NCI-H69 (cell line): ENCODE measurements around the gene TUFT1.

Experiments
- DNase-seq: peaks from one replicate; lab custom pipeline; 2025; lab: John Stamatoyannopoulos, UW

Gene TUFT1

DNA sequence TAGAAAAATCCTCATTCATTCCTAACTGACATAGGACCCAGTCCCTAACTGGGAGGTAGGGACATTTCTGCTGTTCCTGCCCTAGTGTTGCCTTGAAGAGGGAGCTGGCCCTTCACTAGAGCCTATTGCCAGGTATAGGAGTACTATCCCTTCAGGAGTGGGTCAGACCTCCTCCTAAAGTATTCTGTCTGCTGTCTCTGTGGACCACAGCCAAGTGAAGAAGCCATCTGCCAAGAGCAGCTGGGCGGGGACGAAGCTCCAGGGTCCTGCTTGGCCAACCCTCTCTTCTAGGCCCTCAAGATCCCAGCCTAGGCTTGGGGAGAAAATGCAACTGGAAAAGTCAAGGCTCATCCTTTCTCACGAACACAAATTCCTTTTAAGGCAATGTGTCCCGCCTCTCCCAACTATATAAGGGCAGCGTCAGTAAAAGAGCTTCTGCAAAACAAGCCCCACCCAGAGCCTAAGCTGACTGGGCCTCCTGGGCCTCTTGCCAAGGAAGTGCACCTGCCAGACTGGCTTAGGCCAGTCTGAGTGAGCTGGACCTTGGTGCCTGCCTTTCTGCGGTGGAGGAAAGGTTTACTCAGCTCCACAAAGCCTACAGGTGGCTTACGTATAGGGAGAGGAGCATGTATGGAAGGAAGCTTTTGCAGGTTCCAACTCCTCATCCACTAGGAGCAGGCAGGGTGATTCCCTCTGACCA is 638 bp upstream of the TUFT1 start:
- DNase-seq = peak; percentile 98

DNA sequence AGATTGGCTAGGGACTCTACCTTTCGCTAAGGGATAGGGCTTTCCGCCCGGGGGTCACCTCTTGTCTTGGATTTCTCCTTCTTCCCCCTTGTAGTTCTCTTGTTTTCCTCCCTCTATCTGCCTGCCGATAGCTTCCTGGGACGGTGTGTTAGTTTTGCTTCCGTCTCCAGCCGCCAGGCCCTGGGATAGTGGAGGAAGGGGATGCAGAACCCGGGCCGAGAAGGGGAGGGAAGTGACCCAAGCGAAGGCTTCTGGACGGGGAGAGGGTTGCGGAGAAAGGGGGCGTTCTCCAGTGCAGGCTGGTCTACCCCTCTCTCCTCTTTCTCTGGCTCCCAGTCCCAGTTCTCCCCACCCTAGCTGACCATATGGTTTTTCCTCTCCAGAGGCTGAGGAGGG is 871 bp downstream of the TUFT1 start:
- peak; percentile 60 for DNase-seq

DNA sequence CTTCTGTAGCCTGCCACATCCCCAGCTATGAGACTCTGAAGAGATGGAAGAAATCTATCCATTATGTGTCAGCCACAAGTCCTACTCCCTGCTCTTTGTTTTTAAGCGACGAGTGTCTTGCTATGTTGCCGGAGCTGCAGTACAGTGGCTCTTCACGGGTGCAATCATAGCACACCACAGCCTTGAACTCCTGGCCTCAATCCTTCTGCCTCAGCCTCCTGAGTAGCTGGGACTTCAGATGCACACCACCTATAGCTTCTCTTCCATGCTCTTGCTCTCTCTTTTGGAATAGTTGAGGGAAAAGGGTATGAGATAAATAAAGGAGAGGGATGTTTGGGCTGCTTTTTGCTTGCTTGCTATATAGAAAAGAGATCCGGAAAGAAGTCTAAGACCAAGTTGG is 1.6 kb downstream of the TUFT1 start:
- peak; percentile 16 for DNase-seq

DNA sequence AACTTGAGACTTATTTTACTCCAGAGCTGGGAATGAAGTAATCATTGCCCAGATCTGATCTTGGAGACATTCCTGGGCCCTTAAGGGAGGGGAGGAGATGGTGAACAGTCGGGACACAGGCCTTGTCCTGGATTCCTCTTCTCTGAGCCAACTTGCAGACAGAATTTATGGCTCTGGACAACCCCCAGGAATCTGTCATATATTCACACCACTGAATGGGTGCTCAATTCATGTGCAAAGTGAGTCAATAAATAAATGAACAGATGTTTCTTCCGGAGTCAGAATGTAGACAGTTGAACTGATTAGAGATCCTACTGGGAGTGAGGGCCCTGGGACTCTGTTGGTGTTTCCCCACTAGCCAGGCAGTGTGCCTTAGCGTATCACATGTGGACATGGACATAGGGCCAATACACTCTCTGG is 2.6 kb downstream of the TUFT1 start:
- peak; percentile 96 for DNase-seq

DNA sequence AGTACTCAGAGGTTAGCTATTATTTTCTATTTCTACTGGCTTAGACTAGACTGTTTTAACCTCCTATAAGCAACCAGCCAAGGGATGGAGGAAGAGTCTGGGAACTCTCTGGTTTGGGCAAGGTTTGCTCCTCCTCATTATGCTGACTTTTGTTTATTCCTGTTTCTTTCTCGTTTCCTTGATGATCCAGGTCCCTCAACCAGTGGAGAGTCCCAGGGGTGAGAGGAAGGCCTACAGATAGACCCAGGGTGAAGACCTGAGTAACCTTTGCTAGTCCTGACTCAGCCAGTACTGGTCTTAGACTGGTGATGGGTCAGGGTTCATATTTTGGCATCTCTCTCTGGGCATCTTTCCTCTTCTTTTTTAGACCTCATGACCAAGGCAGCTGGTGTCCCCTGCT is 5.4 kb downstream of the TUFT1 start:
- no peak for DNase-seq

DNA sequence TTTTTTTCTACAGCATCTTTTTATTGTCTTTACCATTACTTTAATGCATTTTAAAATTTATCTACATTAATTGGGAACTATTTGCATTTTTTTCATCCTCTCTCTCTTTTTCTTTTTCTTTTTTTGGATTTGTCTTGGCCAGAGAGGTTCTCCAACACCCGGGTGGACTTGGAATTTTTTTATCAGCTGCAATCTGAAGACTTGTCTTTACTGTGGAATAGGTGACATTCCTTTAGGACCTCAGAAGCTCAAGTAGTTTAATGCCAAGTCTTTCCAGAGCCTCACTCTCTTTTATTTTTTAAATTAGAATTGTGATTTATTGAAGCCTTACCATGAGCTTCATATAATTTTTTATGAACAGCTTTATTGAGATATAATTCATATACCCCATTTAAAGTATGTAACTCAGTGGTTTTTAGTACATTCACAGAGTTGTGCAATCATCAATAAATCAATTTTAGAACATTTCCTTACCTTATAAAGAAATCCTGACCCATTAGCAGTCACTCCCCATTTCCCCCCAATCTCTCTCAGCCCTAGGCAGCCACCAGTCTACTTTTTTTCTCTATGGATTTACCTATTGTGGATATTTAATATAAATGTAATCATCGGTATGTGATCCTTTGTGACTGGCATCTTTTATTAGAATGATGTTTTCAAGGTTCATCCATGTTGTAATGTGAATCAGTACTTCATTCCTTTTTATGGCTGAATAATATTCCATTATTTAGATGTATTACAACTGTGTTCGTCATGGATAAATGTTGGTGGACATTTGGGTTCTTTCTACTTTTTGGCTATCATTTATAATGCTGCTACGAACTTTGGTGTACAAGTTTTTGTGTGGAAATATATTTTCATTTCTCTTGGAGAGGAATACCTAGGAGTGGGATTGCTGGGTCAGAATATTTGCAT is 6.2 kb downstream of the TUFT1 start:
- DNase-seq = no peak

DNA sequence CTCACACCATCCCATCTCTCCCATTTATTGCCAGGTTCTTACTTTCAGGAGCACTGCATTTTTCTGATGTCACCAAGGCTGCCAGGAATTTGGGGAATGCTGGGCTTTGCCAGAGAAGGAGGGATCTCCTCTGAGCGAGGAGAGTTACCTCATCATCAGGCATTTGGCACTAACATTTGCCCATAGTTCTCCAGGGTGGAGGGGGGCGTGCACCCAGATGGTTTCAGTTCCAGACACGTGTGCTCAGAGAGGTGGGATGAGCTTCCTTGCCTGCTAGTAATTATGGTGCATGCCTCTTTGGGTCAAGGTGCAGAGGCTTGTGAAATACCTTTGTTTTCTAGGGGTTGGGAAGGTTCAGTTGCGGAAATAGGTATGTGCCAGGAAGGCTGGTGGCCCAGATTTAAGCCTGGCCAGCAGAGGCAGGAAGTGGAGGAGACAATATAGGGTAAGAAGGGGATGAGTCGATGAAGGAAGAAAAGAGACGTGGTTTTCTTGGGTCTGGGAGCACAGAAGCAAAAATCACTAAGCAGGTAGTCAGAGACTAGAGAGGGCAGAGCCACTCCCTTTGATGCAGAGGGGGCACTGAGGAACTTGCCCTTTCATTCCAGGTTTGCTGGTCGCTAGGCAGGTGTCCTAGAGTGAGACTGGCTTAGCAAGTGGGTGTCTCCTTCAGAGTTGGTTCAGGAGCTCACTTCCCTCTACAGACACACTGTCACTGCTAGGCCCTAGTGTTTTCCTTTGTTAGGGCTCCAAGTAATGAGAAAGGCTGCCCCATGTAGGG is 7.2 kb downstream of the TUFT1 start:
- DNase-seq = peak; percentile 81

DNA sequence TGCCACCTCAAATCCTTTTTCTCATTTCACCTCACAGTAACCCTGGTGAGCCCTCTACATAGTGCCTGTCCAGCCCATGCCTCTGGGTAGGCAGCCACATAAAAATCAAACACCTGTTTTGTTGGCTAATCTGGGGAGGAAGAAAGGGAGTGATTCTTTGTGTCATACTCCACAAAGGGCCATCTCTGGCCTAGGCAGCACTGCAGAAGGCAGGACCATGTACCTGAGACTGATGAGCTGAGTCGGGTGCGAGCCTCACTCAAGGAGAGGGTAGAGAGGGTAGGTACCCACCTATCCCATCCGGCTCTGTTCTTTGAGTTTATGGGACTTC is 7.8 kb downstream of the TUFT1 start:
- DNase-seq = no peak

DNA sequence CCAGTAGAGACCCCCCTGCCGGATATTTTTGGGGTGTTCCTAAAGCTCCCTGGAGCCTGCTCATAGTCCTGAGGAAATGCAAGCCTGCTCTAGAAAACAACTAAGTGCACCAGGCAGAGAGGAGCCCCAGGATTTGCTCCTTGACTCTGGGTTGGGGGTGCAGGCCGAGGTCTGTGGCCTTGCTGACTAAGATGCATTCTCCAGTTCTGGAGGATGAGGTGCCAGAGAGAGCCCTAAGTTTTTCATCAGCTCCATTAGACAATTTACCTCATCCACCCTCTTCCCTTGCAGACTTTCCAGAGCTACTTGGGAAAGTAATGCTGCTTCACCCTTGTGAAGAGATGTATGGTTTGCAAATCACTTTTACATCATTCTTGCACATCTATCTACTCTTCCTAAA is 9.1 kb downstream of the TUFT1 start:
- no peak for DNase-seq

DNA sequence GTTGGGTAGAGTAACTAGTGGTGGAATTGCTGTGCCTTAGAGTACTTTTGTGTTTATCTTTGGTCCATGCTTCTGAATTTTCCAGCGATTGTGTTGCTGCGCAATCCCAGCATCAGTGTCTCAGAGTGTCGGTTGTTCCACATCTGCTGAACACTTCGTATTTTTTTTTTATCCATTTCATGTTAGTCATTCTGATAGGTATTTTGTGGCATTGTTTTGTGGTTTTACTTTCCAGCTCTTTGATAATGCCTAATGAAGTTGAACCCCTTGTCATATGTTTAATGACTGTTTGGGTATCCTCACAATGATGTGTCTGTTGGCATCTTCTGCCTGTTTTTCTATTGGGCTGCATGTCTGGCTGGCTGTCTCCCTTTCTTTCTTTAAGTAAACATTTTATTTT is 13.6 kb downstream of the TUFT1 start:
- DNase-seq = no peak

DNA sequence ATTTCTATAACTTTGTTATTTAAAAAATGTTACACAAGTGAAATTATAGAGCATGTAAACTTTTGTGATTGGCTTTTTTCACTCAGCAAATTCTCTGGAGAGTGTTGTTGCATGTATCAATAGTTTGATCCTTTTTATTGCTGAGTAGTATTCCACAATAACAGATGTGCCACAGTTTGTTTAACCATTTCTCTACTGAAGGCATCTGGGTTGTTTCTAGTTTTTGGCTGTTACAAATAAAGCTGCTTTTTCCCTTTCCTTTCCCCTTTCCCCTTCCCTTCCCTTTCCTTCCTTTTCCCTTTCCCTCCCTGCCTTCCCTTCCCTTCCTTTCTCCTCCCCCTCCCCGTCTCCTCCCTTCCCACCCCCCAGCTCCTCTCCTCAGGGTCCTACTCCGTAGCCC is 15.9 kb downstream of the TUFT1 start:
- DNase-seq = no peak

DNA sequence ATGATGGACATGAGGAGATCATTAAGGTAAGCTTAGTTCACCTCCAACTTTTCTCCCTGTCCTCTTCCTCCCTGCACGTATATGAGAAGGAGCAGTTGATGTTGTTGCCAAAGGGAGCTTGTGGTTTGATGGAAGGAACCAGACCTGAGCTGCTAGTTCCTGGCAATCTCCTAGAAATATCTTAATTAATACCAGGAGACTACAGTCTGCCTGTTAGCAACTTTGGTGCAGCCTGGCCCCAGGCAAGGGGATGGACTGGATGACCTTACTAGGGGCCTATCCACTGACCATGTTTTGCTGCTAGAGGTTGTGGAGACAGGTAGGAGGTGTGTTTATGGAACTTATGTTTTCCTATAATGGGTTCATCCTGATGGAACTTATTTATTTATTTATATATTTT is 22.6 kb downstream of the TUFT1 start:
- no peak for DNase-seq

DNA sequence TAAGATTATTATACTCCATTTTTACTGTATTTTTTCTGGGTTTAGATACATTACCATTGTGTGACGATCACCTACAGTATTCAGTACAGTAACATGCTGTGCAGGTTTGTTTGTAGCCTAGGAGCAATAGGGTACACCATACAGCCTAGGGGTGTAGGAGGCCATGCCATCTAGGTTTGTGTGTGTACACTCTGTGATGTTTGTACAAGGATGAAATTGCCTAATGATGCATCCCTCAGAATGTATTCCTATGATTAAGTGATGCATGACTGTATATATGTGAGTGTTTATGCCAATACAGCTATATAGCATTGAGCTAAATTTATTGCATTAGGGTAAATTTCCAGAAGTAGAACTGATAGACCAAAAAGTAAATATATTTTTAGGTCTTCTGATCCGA is 23.3 kb downstream of the TUFT1 start:
- peak; percentile 72 for DNase-seq

DNA sequence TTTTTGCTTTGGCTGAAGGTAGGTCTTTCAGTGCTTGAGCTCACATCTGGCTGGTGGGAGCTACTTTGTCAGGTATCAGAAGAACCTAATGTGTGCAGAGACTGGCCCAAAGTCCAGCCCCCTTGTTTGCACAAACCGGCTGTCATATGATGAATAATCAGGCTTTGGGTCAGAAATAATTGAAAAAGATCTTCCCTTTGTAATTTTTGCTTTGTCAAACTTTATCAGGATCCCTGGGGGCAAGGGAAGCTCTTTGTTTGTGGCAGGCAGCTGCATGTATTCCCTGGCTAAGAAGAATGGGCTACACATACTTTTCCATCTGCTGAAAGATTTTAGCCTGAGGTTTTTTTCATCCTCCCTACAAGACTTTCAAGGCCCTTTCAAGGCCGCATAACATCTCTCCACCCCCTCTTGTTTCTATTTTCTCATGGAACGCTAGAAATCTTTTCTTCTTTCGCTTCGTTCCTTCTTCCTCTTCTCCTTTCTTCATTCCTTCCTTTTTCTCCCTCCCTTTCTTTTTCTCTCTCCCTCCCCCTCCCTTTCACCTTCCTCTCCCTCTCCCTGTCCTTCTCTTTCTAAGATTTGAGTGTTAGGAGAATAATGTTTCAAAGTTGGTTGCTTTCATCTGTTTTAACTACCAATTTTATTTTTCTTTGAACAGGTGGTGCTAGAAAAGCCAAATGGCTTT is 25.5 kb downstream of the TUFT1 start:
- peak; percentile 83 for DNase-seq

DNA sequence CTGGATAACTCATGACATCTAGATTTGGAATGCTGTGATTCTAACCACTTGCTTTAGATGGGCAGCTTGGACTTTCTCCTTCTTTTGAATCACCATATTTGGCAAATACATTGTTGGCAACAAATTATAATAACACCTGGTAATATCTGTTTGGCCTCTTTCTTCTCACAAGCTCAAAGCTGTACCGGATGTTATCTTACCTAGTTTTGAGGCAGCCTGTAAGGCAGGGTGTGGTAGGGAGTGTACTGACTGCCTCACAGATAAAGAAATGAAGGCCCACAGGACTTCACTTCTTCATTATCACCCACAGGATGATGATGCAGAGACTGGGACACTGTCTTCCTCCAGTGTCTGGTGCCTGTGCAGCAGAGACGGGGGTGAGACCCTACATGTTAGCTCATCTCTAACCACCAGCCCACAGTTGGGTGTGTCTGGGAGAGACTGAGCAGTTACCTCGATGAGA is 28.5 kb downstream of the TUFT1 start:
- DNase-seq = no peak

DNA sequence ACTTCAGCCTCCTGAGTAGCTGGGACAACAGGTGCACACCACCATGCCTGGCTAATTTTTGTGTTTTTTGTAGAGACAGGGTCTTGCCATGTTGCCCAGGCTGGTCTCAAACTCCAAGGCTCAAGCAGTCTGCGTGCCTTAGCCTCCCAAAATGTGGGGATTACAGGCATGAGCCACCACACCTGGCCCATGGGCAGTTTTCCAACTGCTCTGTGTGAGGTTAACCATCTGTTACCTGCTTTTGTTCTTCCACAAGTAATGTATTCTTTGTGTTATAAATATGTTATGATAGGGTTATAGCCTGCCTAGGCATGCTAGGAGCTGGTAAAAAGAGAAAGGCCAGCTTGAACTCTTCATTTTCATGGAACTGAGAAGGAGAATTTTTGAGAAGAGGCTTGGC is 30.7 kb downstream of the TUFT1 start:
- DNase-seq = peak; percentile 97

DNA sequence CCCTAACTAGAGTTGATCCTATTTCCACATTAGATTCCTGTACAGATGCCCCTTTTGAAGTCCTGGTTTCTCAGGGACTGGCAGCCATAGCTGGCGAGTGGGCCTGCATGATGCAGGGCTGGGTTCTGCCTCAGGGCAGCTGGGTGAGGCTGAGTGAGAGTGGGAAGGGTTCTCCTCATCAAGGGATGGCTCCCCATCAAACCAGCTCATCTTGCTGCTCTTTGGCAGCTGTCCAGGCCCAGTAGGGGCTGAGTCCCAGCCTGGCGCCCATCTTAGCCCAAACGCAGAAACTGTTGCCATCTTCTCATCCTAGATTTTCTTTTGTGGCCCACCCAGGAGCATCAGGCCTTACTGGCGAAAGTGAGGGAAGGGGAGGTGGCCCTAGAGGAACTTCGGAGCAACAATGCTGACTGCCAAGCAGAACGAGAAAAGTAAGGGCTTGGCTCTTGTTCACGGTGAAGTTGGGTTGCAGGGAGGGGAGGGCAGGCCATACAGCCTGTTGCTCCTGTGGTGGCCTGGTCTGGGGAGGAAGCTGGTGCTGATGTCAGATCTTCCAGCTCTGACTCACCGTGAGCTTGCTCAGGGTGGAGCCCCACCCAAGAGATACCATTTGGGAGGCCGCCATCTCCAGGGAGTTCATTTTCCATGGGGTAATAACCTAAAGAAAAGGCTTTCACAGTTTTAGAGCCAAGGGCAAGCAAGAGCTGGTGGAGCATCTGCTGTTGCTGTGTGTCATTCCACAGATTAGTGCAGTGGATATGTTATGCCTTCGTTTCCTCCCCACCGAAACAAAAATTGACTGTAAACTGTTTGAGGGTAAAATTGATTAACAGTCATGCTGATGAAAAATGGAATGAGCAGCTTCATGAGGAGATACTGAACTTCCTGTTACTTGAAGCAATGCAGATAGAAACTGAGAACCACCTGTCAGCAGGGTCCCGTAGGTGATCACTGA is 34.7 kb downstream of the TUFT1 start:
- DNase-seq = no peak

DNA sequence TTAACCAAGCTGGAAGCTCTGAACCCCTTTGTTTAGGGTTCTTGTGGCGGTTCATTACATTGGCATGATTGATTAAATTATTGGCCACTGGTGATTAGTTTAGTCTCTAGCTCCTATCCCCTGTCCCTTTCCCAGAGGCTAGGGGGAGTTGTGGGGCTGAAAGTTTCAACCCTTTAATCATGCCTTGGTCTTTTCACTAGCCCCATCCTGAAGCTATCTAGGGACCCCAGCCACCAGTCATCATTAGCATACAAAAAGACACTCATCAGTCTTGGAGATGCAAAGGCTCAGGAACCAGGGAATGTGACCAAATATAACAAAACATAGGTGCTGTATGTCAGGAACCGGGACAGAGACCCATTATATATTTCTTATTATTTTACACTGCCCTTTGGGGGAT is 37.1 kb downstream of the TUFT1 start:
- no peak for DNase-seq

DNA sequence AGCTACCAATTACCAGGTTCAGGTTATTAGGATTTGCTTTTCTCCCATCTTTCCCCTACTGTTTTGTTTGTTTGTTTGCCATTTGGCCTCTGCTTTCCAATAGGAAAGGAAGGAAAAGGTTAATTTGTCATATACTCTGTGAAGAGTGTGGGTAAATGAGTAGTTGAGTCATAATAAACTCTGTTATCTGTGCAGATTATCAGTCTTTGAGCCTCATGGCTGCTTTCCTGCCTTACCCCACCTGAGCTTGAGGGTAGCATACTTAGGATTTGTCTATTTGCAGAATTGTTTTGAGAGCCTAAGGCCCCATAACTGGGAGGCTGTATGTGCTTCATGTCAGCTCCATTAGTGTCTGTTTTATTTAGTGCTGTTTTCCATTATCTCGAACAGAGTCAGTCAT is 38.8 kb downstream of the TUFT1 start:
- DNase-seq = no peak

DNA sequence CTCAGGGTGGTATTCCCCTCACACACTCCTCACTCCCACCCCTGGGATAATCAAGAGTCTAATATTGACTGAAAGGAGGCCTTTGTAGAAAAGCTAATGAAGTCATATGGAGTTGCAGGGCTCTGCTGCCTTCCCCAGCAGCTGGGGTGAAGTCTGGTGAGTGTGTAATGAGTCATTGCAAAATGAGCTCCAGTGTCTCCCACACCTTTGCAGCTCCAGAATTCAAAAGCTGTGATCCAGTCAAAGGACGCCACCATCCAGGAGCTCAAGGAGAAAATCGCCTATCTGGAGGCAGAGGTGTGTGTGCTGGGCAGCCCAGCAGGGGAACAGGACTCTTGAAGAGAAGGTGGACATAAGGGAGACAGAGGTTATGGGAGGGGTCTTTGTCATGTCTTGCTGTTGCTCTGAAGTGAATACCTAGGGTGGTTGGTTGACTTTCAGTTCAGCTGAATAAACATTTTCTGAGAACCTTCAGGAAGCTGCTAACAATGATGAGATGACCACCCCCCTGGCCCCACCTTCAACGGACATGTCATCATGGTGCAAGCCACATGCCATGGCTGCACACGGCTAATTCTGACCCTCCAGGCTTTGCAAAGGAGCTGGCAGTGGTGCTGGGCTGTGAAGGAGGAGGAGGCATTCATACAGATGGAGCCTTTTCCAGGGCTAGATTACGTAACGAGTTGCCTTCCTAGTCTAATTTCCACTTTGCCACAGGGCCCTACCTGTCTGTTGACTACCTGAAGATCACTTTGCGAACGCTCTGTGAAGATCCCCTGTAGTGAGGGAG is 39.5 kb downstream of the TUFT1 start:
- DNase-seq = no peak
